Measurements from ENCODE around the gene PCDHB5. TPM values are rescaled to one million over a fixed set of nuclear protein-coding genes. Genes with fewer than 3 reads are reported as not detected.
"Not testable (repeated sequence)": the region's sequence is repeated elsewhere in the genome, so short reads cannot be mapped to it uniquely, and the experiment has no call there.

PCDHB5 gene
- total RNA-seq, 1 donor from 2014 or later = 6.4 TPM

DNA sequence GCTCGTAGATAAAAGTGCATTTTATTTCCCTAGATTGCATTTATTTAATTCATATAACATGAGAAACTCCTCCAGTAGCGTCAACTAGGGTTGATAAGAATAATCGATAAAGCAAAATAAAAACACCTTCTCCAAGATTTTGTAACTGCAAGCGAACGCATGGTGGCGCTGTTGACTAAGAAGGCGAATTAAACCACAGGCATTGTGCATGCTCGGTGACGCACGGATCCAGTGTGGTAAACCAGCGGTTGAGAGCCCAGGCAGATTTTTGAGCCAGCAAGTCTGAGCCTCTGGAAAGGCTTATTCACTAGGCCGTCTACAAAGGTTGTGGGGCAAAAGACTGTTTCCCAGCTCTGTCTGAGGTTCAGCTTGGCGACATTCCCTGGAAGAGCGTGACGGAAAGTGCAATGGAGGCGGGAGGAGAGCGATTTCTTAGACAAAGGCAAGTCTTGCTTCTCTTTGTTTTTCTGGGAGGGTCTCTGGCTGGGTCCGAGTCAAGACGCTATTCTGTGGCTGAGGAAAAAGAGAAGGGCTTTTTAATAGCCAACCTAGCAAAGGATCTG is 34.7 kb upstream of the PCDHB5 start, which contains the start of gene PCDHB3:
TSS of gene PCDHB3 (plus strand) at position 231 of the 563 bp plus-strand sequence. CDS start at position 408, 177 bp downstream.
- H3K9me3 Mint-ChIP-seq (ENCODE audit: unreplicated experiment) = peaks cover 20% of the 10 kb centered on the region
- TF ChIP-seq, protein P1, sequence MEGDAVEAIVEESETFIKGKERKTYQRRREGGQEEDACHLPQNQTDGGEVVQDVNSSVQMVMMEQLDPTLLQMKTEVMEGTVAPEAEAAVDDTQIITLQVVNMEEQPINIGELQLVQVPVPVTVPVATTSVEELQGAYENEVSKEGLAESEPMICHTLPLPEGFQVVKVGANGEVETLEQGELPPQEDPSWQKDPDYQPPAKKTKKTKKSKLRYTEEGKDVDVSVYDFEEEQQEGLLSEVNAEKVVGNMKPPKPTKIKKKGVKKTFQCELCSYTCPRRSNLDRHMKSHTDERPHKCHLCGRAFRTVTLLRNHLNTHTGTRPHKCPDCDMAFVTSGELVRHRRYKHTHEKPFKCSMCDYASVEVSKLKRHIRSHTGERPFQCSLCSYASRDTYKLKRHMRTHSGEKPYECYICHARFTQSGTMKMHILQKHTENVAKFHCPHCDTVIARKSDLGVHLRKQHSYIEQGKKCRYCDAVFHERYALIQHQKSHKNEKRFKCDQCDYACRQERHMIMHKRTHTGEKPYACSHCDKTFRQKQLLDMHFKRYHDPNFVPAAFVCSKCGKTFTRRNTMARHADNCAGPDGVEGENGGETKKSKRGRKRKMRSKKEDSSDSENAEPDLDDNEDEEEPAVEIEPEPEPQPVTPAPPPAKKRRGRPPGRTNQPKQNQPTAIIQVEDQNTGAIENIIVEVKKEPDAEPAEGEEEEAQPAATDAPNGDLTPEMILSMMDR (IDR thresholded peaks at IDR 0.05) = no peak
- DNase-seq (ENCODE audit: extremely low spot score, unreplicated experiment) = no peak
- peaks cover 65% of the 10 kb centered on the region for H3K36me3 Mint-ChIP-seq (ENCODE audit: unreplicated experiment)
- peaks cover 2% of the 10 kb centered on the region for H3K4me1 Mint-ChIP-seq (ENCODE audit: unreplicated experiment)
- no peak within 1 kb of the TSS for H3K27ac Mint-ChIP-seq (ENCODE audit: unreplicated experiment)
- H3K27me3 Mint-ChIP-seq (ENCODE audit: unreplicated experiment) = no peaks in the 10 kb centered on the region
- H3K4me3 Mint-ChIP-seq (ENCODE audit: unreplicated experiment) = no peak within 1 kb of the TSS

DNA sequence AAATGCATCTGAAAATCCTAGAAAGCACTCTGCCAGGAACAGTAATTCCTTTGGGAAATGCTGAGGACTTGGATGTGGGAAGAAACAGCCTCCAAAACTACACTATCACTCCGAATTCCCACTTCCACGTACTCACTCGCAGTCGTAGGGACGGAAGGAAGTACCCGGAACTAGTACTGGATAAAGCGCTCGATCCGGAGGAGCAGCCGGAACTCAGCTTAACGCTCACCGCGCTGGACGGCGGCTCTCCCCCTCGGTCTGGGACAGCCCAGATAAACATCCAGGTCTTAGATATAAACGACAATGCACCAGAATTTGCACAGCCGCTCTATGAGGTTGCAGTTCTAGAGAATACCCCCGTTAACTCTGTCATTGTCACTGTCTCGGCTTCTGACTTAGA is 33.9 kb upstream of the PCDHB5 start:
- Mint-ChIP-seq H3K27me3 (ENCODE audit: unreplicated experiment) (no peaks in the 10 kb centered on the region), H3K4me1 (ENCODE audit: unreplicated experiment) (no peaks in the 10 kb centered on the region), H3K36me3 (ENCODE audit: unreplicated experiment) (peaks cover 66% of the 10 kb centered on the region), H3K27ac (ENCODE audit: unreplicated experiment) (no peak overlapping the region), H3K4me3 (ENCODE audit: unreplicated experiment) (no peak overlapping the region), H3K9me3 (ENCODE audit: unreplicated experiment) (peaks cover 27% of the 10 kb centered on the region)
- TF ChIP-seq, protein P1 (IDR thresholded peaks at IDR 0.05) = no peak
- no peak for DNase-seq (ENCODE audit: extremely low spot score, unreplicated experiment)

DNA sequence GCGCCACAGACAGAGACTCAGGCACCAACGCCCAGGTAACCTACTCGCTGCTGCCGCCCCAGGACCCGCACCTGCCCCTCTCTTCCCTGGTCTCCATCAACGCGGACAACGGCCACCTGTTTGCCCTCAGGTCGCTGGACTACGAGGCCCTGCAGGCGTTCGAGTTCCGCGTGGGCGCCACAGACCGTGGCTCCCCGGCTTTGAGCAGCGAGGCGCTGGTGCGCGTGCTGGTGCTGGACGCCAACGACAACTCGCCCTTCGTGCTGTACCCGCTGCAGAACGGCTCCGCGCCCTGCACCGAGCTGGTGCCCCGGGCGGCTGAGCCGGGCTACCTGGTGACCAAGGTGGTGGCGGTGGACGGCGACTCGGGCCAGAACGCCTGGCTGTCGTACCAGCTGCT is 32.9 kb upstream of the PCDHB5 start:
- DNase-seq (ENCODE audit: extremely low spot score, unreplicated experiment); H3K4me3 Mint-ChIP-seq (ENCODE audit: unreplicated experiment); H3K4me1 Mint-ChIP-seq (ENCODE audit: unreplicated experiment); H3K27ac Mint-ChIP-seq (ENCODE audit: unreplicated experiment); H3K27me3 Mint-ChIP-seq (ENCODE audit: unreplicated experiment): not testable (repeated sequence)
- Mint-ChIP-seq H3K9me3 (ENCODE audit: unreplicated experiment) (peaks cover 34% of the 10 kb centered on the region), H3K36me3 (ENCODE audit: unreplicated experiment) (peaks cover 70% of the 10 kb centered on the region)

DNA sequence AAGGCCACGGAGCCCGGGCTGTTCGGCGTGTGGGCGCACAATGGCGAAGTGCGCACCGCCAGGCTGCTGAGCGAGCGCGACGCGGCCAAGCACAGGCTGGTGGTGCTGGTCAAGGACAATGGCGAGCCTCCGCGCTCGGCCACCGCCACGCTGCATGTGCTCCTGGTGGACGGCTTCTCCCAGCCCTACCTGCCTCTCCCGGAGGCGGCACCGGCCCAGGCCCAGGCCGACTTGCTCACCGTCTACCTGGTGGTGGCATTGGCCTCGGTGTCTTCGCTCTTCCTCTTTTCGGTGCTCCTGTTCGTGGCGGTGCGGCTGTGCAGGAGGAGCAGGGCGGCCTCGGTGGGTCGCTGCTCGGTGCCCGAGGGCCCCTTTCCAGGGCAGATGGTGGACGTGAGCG is 32.5 kb upstream of the PCDHB5 start:
- not testable (repeated sequence) for H3K27ac Mint-ChIP-seq (ENCODE audit: unreplicated experiment); H3K27me3 Mint-ChIP-seq (ENCODE audit: unreplicated experiment); H3K4me1 Mint-ChIP-seq (ENCODE audit: unreplicated experiment); H3K4me3 Mint-ChIP-seq (ENCODE audit: unreplicated experiment); DNase-seq (ENCODE audit: extremely low spot score, unreplicated experiment)
- Mint-ChIP-seq H3K36me3 (ENCODE audit: unreplicated experiment) (peaks cover 69% of the 10 kb centered on the region), H3K9me3 (ENCODE audit: unreplicated experiment) (peaks cover 38% of the 10 kb centered on the region)

DNA sequence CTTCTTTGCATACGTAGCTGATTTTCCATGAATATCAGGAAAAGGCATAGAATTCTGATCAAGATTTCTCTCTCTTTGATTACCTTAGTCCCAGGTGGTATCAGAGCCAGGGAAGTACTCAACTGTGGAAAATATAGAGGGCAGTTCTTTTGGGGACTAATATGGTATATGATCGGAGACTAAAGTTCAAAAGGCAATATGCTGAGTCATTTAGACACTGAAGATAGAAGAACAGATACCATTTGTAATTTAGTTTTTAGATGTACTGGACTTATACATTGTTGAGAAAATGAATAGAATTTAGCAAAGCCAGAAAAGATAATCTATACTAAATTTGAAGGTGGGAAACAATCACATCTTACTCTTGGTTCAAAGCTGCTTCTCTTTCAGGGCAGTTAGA is 29.7 kb upstream of the PCDHB5 start:
- Mint-ChIP-seq H3K4me3 (ENCODE audit: unreplicated experiment) (no peak overlapping the region), H3K27ac (ENCODE audit: unreplicated experiment) (no peak overlapping the region), H3K9me3 (ENCODE audit: unreplicated experiment) (peaks cover 32% of the 10 kb centered on the region), H3K4me1 (ENCODE audit: unreplicated experiment) (no peaks in the 10 kb centered on the region), H3K36me3 (ENCODE audit: unreplicated experiment) (peaks cover 62% of the 10 kb centered on the region), H3K27me3 (ENCODE audit: unreplicated experiment) (no peaks in the 10 kb centered on the region)
- TF ChIP-seq, protein P1 (IDR thresholded peaks at IDR 0.05) = no peak
- no peak for DNase-seq (ENCODE audit: extremely low spot score, unreplicated experiment)

DNA sequence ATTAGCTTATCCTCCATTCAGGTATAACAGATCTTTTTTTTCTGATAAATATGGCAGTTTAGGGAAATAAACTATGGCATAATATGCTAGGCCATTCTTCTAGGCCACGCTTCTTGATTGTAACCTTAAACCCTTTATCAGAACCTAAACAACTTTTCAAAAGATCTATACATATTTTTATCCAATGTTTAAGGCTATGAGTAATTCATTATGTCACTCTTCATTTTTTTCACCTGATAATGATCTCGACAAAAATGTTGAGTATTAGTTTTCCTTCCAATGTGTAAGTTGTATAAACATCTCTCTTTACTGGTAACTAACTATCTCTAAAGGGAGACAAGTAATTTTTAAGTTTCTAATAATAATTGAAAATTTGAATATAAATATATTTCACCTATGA is 15.8 kb upstream of the PCDHB5 start:
- no peak overlapping the region for H3K4me3 Mint-ChIP-seq (ENCODE audit: unreplicated experiment)
- no peak for DNase-seq (ENCODE audit: extremely low spot score, unreplicated experiment)
- H3K9me3 Mint-ChIP-seq (ENCODE audit: unreplicated experiment) = peaks cover 45% of the 10 kb centered on the region
- no peak overlapping the region for H3K27ac Mint-ChIP-seq (ENCODE audit: unreplicated experiment)
- H3K36me3 Mint-ChIP-seq (ENCODE audit: unreplicated experiment) = peaks cover 56% of the 10 kb centered on the region
- H3K27me3 Mint-ChIP-seq (ENCODE audit: unreplicated experiment) = no peaks in the 10 kb centered on the region
- no peaks in the 10 kb centered on the region for H3K4me1 Mint-ChIP-seq (ENCODE audit: unreplicated experiment)
- TF ChIP-seq, protein P1 (IDR thresholded peaks at IDR 0.05) = no peak

All from osteocyte (in vitro differentiated cells).